ENCODE results near the gene WNT11. TPM values are rescaled to one million over a fixed set of nuclear protein-coding genes. Genes with fewer than 3 reads are reported as not detected.

The WNT11 gene
- total and polyA plus RNA-seq, 2 of the 13 experiments (the other 11 are each of a cell fraction or from before 2014, with no cell fraction given) = 0.34 to 0.66 TPM

DNA sequence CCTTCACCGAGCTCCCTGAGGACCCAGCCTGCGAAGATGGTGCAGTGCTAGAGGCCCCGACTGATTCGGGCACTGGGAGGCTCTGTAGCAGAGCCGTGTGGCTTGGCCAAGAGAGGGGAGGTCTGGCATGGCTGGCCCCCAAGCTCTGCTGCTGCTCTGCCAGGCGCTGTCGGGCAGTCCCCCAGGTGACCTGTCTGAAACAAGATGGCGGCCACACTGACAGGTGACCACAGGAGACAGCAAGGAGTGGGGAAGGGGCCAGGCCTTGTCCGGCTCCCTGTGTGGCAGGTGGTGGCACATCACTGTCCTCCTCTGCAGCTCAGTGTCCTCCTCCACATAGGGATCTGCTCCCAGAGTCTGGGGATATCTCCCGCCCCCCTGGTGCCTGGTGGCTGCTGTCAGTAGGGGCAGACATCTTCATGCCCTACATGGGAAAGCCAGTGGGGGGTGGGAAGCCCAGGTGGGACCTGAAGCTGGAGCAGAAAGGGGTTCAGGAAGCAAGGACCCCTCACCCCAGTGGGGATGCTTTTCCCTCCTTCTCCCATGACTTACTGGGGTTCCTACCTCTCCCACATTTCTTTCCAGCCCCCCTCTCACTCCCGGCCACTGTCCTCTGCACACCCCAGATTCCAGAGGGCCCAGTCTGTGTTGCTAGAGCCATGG is 40.1 kb upstream of the WNT11 start (continued):
- TF ChIP-seq, protein P1, sequence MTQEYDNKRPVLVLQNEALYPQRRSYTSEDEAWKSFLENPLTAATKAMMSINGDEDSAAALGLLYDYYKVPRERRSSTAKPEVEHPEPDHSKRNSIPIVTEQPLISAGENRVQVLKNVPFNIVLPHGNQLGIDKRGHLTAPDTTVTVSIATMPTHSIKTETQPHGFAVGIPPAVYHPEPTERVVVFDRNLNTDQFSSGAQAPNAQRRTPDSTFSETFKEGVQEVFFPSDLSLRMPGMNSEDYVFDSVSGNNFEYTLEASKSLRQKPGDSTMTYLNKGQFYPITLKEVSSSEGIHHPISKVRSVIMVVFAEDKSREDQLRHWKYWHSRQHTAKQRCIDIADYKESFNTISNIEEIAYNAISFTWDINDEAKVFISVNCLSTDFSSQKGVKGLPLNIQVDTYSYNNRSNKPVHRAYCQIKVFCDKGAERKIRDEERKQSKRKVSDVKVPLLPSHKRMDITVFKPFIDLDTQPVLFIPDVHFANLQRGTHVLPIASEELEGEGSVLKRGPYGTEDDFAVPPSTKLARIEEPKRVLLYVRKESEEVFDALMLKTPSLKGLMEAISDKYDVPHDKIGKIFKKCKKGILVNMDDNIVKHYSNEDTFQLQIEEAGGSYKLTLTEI (CRISPR knock-in tag; conservative IDR thresholded peaks at IDR 0.05) = no peak
- no peak for TF ChIP-seq SP4 (CRISPR knock-in tag; IDR thresholded peaks at IDR 0.05)

DNA sequence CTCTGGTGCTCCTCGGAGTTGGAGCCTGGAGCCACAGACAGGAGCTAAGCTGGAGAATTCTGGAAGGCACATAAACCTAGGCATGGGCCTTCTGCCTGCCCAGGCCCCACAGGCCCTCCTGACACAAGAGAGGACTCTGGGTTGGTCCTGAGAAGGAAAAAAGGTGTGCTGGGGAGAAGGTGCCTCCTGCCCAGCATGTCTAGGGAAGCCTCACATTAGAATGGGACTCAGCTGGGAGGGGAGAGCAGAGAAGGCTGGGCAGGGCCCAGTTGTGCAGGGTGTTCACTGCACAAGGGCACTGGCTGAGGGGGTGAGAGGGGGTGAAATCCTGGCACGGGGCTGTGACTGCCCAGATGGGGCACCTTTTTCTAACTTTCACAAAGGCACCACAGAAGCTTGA is 39.4 kb upstream of the WNT11 start:
- Histone ChIP-seq H3K27ac (ENCODE audit: extremely low read length, insufficient read depth, low read length) (no peak overlapping the region), H3K4me2 (ENCODE audit: low read depth, low read length) (no peak overlapping the region), H3K9ac (ENCODE audit: insufficient read depth, low read depth, low read length) (no peak overlapping the region), H2AFZ (ENCODE audit: low read length) (no peak overlapping the region), H3K4me3 (replicated peaks in 1 of 3; ENCODE audit: insufficient read depth in 1 of 3, low read depth in 2 of 3, low read length in 3 of 3) (no peak overlapping the region), H3K27me3 (ENCODE audit: control insufficient read depth in 1 of 2, insufficient read depth in 2 of 2, low read length in 2 of 2) (peaks cover 3 to 22% of the 10 kb centered on the region in 2 experiments; a peak in 3 of 5 replicates), H4K20me1 (ENCODE audit: insufficient read depth, low read length) (no peaks in the 10 kb centered on the region), H3K36me3 (replicated peaks in 1 of 2; ENCODE audit: control insufficient read depth in 1 of 2, insufficient read depth in 2 of 2, low read length in 2 of 2) (no peaks in the 10 kb centered on the region), H3K9me3 (ENCODE audit: low read length) (no peaks in the 10 kb centered on the region), H3K79me2 (ENCODE audit: insufficient read depth, low read length) (no peaks in the 10 kb centered on the region), H3K4me1 (ENCODE audit: insufficient read depth, low read length) (peaks cover 4% of the 10 kb centered on the region)
- ATAC-seq (no peak), FAIRE-seq (no peak), DNase-seq (ENCODE audit: low spot score) (no peak)
- TF ChIP-seq ZNF496 (CRISPR knock-in tag; IDR thresholded peaks at IDR 0.05; ENCODE audit: insufficient replicate concordance) (no peak), PAX8 (CRISPR knock-in tag; IDR thresholded peaks at IDR 0.05; ENCODE audit: borderline replicate concordance) (no peak), ZNF10 (CRISPR knock-in tag; IDR thresholded peaks at IDR 0.05; ENCODE audit: borderline replicate concordance, low read depth) (no peak), KLF9 (CRISPR knock-in tag; IDR thresholded peaks at IDR 0.05; ENCODE audit: low read depth) (no peak), PLRG1 (conservative IDR thresholded peaks at IDR 0.05) (no peak), ZBTB7B (CRISPR knock-in tag; IDR thresholded peaks at IDR 0.05) (no peak), ATAD3A (CRISPR knock-in tag; IDR thresholded peaks at IDR 0.05) (no peak)
- TF ChIP-seq, protein P2, sequence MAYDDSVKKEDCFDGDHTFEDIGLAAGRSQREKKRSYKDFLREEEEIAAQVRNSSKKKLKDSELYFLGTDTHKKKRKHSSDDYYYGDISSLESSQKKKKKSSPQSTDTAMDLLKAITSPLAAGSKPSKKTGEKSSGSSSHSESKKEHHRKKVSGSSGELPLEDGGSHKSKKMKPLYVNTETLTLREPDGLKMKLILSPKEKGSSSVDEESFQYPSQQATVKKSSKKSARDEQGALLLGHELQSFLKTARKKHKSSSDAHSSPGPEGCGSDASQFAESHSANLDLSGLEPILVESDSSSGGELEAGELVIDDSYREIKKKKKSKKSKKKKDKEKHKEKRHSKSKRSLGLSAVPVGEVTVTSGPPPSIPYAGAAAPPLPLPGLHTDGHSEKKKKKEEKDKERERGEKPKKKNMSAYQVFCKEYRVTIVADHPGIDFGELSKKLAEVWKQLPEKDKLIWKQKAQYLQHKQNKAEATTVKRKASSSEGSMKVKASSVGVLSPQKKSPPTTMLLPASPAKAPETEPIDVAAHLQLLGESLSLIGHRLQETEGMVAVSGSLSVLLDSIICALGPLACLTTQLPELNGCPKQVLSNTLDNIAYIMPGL (CRISPR knock-in tag; IDR thresholded peaks at IDR 0.05; ENCODE audit: borderline replicate concordance in 1 of 2, low read depth in 1 of 2) = no peak
- in situ Hi-C loops (cut with HindIII; ENCODE audit: extremely low pct_ligation_motif_present, low pct_unique_long_range_greater_than_20kb) (no loop called here), intact Hi-C loops (cut with micrococcal nuclease; ENCODE audit: unreplicated experiment) (no loop called here)
- ChIA-PET POLR2A (no interaction called here), CTCF (ENCODE audit: low intra/inter-chr PET ratio, low total read pairs) (no interaction called here)
- no TSS peak for BruUV-seq (replicated peaks)
- 0% methylated on average over 2 of the region's 2 CpGs for WGBS (ENCODE audit: low lambda C conversion rate)
